ENCODE results near the gene RGS16. TPM values are rescaled to one million over a fixed set of nuclear protein-coding genes. Genes with fewer than 3 reads are reported as not detected.

Gene RGS16
- total and polyA plus RNA-seq, 2 experiments from 2014 or later: 7.3 to 7.6 TPM

GRCh38 chr1:182549346-182549745 lies 54.8 kb downstream of the RGS16 start:
- no peaks in the 10 kb centered on the region for H3K9me2 ChIP-seq (replicated peaks; ENCODE audit: insufficient read depth)
- H3K27ac ChIP-seq: no peak overlapping the region
- H2AFZ ChIP-seq: no peak overlapping the region
- no peaks in the 10 kb centered on the region for H3K36me3 ChIP-seq (replicated peaks; ENCODE audit: insufficient read depth, low read depth)
- H3K4me2 ChIP-seq: no peak overlapping the region
- no peaks in the 10 kb centered on the region for H3K79me2 ChIP-seq
- H3K4me3 ChIP-seq: no peak overlapping the region
- TF ChIP-seq EZH2phosphoT487 (IDR thresholded peaks at IDR 0.05; ENCODE audit: low read depth, severe bottlenecking, unreplicated experiment) (no peak), EZH2 (IDR thresholded peaks at IDR 0.05; ENCODE audit: borderline replicate concordance) (no peak), CTCF (IDR thresholded peaks at IDR 0.05; ENCODE audit: poor library complexity) (no peak)
- H3K9me3 ChIP-seq (ENCODE audit: low read depth): no peaks in the 10 kb centered on the region
- H3K27me3 ChIP-seq: no peaks in the 10 kb centered on the region
- H4K20me1 ChIP-seq (ENCODE audit: insufficient read depth, poor library complexity, severe bottlenecking): no peaks in the 10 kb centered on the region
- H3K4me1 ChIP-seq (ENCODE audit: insufficient read depth): no peaks in the 10 kb centered on the region
- DNase-seq (ENCODE audit: low spot score): no peak

Small RNAs within 50 kb of the gene (small RNA-seq; reads per million reads assigned to genes)
- gene RF00017: not detected

Other genes with a start within 250 kb of the RGS16 start
- 846 and 893 TPM in 2 replicates for gene GLUL, start 212.6 kb downstream of the RGS16 start, total RNA-seq
- 677 and 747 TPM in 2 replicates for gene GLUL, start 212.6 kb downstream of the RGS16 start, polyA plus RNA-seq
- not detected in 2 replicates for gene TEDDM1, start 203.7 kb downstream of the RGS16 start, total RNA-seq
- not detected in 2 replicates for gene TEDDM1, start 203.7 kb downstream of the RGS16 start, polyA plus RNA-seq
- gene RGSL1, start 154.2 kb downstream of the RGS16 start, total RNA-seq: not detected in 2 replicates
- not detected in 2 replicates for gene RGSL1, start 154.2 kb downstream of the RGS16 start, polyA plus RNA-seq
- 6.8 and 7.5 TPM in 2 replicates for gene RNASEL, start 15.1 kb downstream of the RGS16 start, total RNA-seq
- 4.0 and 5.3 TPM in 2 replicates for gene RNASEL, start 15.1 kb downstream of the RGS16 start, polyA plus RNA-seq
- 0.04 TPM in 1 of 2 replicates, not detected in the other for gene RGS8, start 80.2 kb upstream of the RGS16 start, total RNA-seq
- gene RGS8, start 80.2 kb upstream of the RGS16 start, polyA plus RNA-seq: not detected in 2 replicates
- 6.4 and 10.2 TPM in 2 replicates for gene NPL, start 185.4 kb upstream of the RGS16 start, total RNA-seq
- gene NPL, start 185.4 kb upstream of the RGS16 start, polyA plus RNA-seq: 6.1 and 7.1 TPM in 2 replicates
- 114 and 132 TPM in 2 replicates for gene DHX9, start 235.0 kb upstream of the RGS16 start, total RNA-seq
- gene DHX9, start 235.0 kb upstream of the RGS16 start, polyA plus RNA-seq: 66.3 and 70.7 TPM in 2 replicates